H1 (cell line): ENCODE data around the gene SMG7. TPM values are rescaled to one million over a fixed set of nuclear protein-coding genes. Genes with fewer than 3 reads are reported as not detected.

Experiments used
- JUND ChIP-seq: IDR thresholded peaks from 2 replicates; pipeline ENCODE4 v1.6.1; 2011; ENCODE audit warnings: mild to moderate bottlenecking, improper control_type of control experiment, low read length
- KDM1A ChIP-seq: fragments of 200-600, 300-600 bp; sonication (generic); IDR thresholded peaks from 2 replicates; pipeline ENCODE4 v1.7.1; 2016; ENCODE audit warnings: mild to moderate bottlenecking, low read length, borderline replicate concordance
- polyA plus RNA-seq, 7 experiments: library from polyadenylated mRNA; depleted of rRNA in 3 of 7; stranded (reverse) in 5 of 7; unstranded in 2 of 7; fragments of >200 nt in 5 of 7; fragments of 200-250 nt in 2 of 7; gene quantifications; 1 replicate in 5 of 7; 2 replicates in 1 of 7; 4 replicates in 1 of 7; pipeline versions ENCODE4 v1.2.1 to v1.2.3, GENCODE V29; 2011 to 2013; ENCODE audit warnings: missing spikeins in 2 of 7, mixed read lengths in 2 of 7
- total RNA-seq: library from RNA; stranded (reverse); fragmentation: NEBNext Ultra II Directional; extraction: Animal tissue kit (Norgen Biotek cat#: 25700); gene quantifications from 2 replicates; pipeline ENCODE4 v1.2.1, GENCODE V29; 2021

Gene SMG7
- total and polyA plus RNA-seq, 2 of the 8 experiments (the other 6 are each of a cell fraction or from before 2014, with no cell fraction given) = 39.3 to 65.6 TPM

- TF ChIP-seq KDM1A (no peak), JUND (no peak)
Measured at GRCh38 chr1:183493540-183494245, 21.4 kb downstream of the SMG7 start (continued).
